SK-N-SH (cell line): Measurements from ENCODE around the gene SNPH. TPM values are rescaled to one million over a fixed set of nuclear protein-coding genes. Genes with fewer than 3 reads are reported as not detected.

ENCODE experiments used
- CTCF ChIA-PET: fragments of 300-600, 350-600 bp; formaldehyde crosslinking; extraction: SDS; loops from one replicate; lab custom pipeline; 2021; lab: Yijun Ruan, JAX
- POLR2A ChIA-PET: fragments of 350-600 bp; sonication (Branson Sonifier 250); formaldehyde crosslinking; extraction: SDS; loops from one replicate; lab custom pipeline; 2020; ENCODE audit warnings: antibody characterized with exemption, inconsistent platforms; lab: Yijun Ruan, JAX
- DNase-seq: peaks from one replicate; pipeline ENCODE4 v3.0.0; 2012
- H2AFZ ChIP-seq: fragments of 200-600 bp; sonication (generic); 2 replicates; pipeline ENCODE4 v1.8.1; 2016; ENCODE audit warnings: antibody characterized with exemption, mild to moderate bottlenecking, low read depth
- H3F3A ChIP-seq: fragments of 200-600 bp; sonication (generic); replicated peaks from 2 replicates; pipeline ENCODE3; 2016; ENCODE audit warnings: antibody characterized with exemption, mild to moderate bottlenecking; ENCODE audit not compliant: insufficient read depth
- H3K27ac ChIP-seq, 2 experiments: fragments of 200-500 bp in 1 of 2; fragments of 200-600 bp in 1 of 2; sonication (Bioruptor generic) in 1 of 2; sonication (generic), shearing (Covaris generic) in 1 of 2; 2 replicates each; pipeline versions ENCODE4 v1.5.1 to v1.6.1; 2014 to 2016; ENCODE audit warnings: low read depth in 2 of 2, inconsistent platforms in 1 of 2, low read length in 1 of 2, mild to moderate bottlenecking in 1 of 2, mixed read lengths in 1 of 2
- H3K27me3 ChIP-seq: fragments of 200-600 bp; sonication (generic), shearing (Covaris generic); 2 replicates; pipeline ENCODE4 v1.6.1; 2016; ENCODE audit warnings: mixed run types; ENCODE audit not compliant: insufficient read depth
- H3K36me3 ChIP-seq, 2 experiments: fragments of 200-500 bp in 1 of 2; fragments of 200-600 bp in 1 of 2; sonication (Bioruptor generic) in 1 of 2; sonication (generic) in 1 of 2; replicated peaks in 1 of 2; 2 replicates each; pipeline versions ENCODE3 to v1.5.1; 2014 to 2016; ENCODE audit warnings: low read length in 1 of 2, mild to moderate bottlenecking in 1 of 2; ENCODE audit not compliant: insufficient read depth in 2 of 2, control insufficient read depth in 1 of 2
- H3K4me1 ChIP-seq, 2 experiments: fragments of 200-500 bp in 1 of 2; fragments of 200-600 bp in 1 of 2; sonication (Bioruptor generic) in 1 of 2; sonication (generic), shearing (Covaris generic) in 1 of 2; 2 replicates each; pipeline versions ENCODE4 v1.5.1 to v1.6.1; 2014 to 2016; ENCODE audit warnings: low read depth in 1 of 2, low read length in 1 of 2, mixed run types in 1 of 2; ENCODE audit not compliant: insufficient read depth in 2 of 2, control insufficient read depth in 1 of 2
- H3K4me2 ChIP-seq: fragments of 200-600 bp; sonication (generic), shearing (Covaris generic); 2 replicates; pipeline ENCODE4 v1.6.1; 2017; ENCODE audit warnings: mixed run types
- H3K4me3 ChIP-seq, 2 experiments: fragments of 200-500 bp in 1 of 2; fragments of 200-600 bp in 1 of 2; sonication (Bioruptor generic) in 1 of 2; sonication (generic), shearing (Covaris generic) in 1 of 2; 2 replicates each; pipeline versions ENCODE4 v1.5.1 to v1.8.1; 2014 to 2016; ENCODE audit warnings: low read depth in 2 of 2, inconsistent platforms in 1 of 2, low read length in 1 of 2, mild to moderate bottlenecking in 1 of 2, mixed read lengths in 1 of 2, moderate library complexity in 1 of 2
- H3K79me2 ChIP-seq: fragments of 200-600 bp; sonication (generic); 2 replicates; pipeline ENCODE4 v1.8.1; 2017; ENCODE audit warnings: mild to moderate bottlenecking; ENCODE audit not compliant: insufficient read depth
- H3K9ac ChIP-seq: fragments of 200-600 bp; sonication (generic); 2 replicates; pipeline ENCODE4 v1.6.1; 2017; ENCODE audit warnings: mixed run types
- H3K9me2 ChIP-seq: fragments of 200-600 bp; sonication (generic); 2 replicates; pipeline ENCODE4 v1.6.1; 2017; ENCODE audit warnings: mixed run types
- H3K9me3 ChIP-seq: fragments of 200-600 bp; sonication (generic); 2 replicates; pipeline ENCODE4 v1.6.1; 2017; ENCODE audit warnings: mixed run types, mild to moderate bottlenecking, moderate library complexity
- H4K20me1 ChIP-seq: fragments of 200-600 bp; sonication (generic); 2 replicates; pipeline ENCODE4 v1.6.1; 2017; ENCODE audit warnings: mild to moderate bottlenecking, mixed run types; ENCODE audit not compliant: insufficient read depth
- CHD2 ChIP-seq: fragments of 150-350 bp; IDR thresholded peaks from 2 replicates; pipeline ENCODE4 v1.6.1; 2018; ENCODE audit warnings: low read length; ENCODE audit not compliant: partially characterized antibody
- CTCF ChIP-seq: fragments of 200-600 bp; sonication (generic); IDR thresholded peaks from 2 replicates; pipeline ENCODE4 v1.6.1; 2017; ENCODE audit warnings: antibody characterized with exemption, mild to moderate bottlenecking, moderate library complexity
- EP300 ChIP-seq, 2 experiments: IDR thresholded peaks; 2 replicates each; pipeline versions ENCODE4 v1.4.0 to v1.6.1; 2012; ENCODE audit warnings: borderline replicate concordance in 1 of 2, low read depth in 1 of 2, low read length in 1 of 2
- EZH2phosphoT487 ChIP-seq: fragments of 200-600 bp; sonication (generic); IDR thresholded peaks from 2 replicates; pipeline ENCODE4 v1.6.1; 2017; ENCODE audit warnings: low read depth, mixed run types, mild to moderate bottlenecking, antibody characterized with exemption, moderate library complexity, borderline replicate concordance
- MAX ChIP-seq: IDR thresholded peaks from 2 replicates; pipeline ENCODE4 v1.4.0; 2012; ENCODE audit warnings: low read depth
- MXI1 ChIP-seq: IDR thresholded peaks from 2 replicates; pipeline ENCODE4 v1.6.1; 2012; ENCODE audit warnings: mild to moderate bottlenecking, low read depth, low read length, improper control_type of control experiment
- POLR2AphosphoS5 ChIP-seq: IDR thresholded peaks from 2 replicates; pipeline ENCODE4 v1.6.1; 2012; ENCODE audit warnings: low read depth, low read length
- RFX5 ChIP-seq: IDR thresholded peaks from 2 replicates; pipeline ENCODE4 v1.6.1; 2012; ENCODE audit warnings: mild to moderate bottlenecking, improper control_type of control experiment, low read length
- SIN3A ChIP-seq: IDR thresholded peaks from 2 replicates; pipeline ENCODE4 v1.6.1; 2012; ENCODE audit warnings: low read depth, mild to moderate bottlenecking, low read length, moderate library complexity, borderline replicate concordance
- SMC3 ChIP-seq: IDR thresholded peaks from 2 replicates; pipeline ENCODE4 v1.6.1; 2012; ENCODE audit warnings: low read depth, low read length, improper control_type of control experiment
- TEAD4 ChIP-seq: IDR thresholded peaks from 2 replicates; pipeline ENCODE4 v1.4.0; 2012; ENCODE audit warnings: mild to moderate bottlenecking, borderline replicate concordance; ENCODE audit not compliant: insufficient read depth
- USF2 ChIP-seq: fragments of 150-350 bp; IDR thresholded peaks from 2 replicates; pipeline ENCODE4 v1.6.1; 2017; ENCODE audit warnings: antibody characterized with exemption, low read length, low read depth, borderline replicate concordance
- YY1 ChIP-seq: IDR thresholded peaks from 2 replicates; pipeline ENCODE4 v1.4.0; 2012; ENCODE audit warnings: low read depth, mild to moderate bottlenecking
- ZBTB33 ChIP-seq: IDR thresholded peaks from 2 replicates; pipeline ENCODE4 v1.4.0; 2012; ENCODE audit warnings: low read depth, borderline replicate concordance
- WGBS: methylation state at CpG from one replicate; pipeline ENCODE4 v1.1.6; 2017; ENCODE audit warnings: low lambda C conversion rate; 5-methylcytosine and 5-hydroxymethylcytosine counted together
- polyA plus RNA-seq, 3 experiments: library from polyadenylated mRNA; depleted of rRNA; stranded (reverse); fragments of >200 nt; gene quantifications; 2 replicates each; pipeline ENCODE4 v1.2.3, GENCODE V29; 2012
- TF ChIP-seq, protein P1 (sequence below): IDR thresholded peaks from 2 replicates; pipeline ENCODE4 v1.6.1; 2012; ENCODE audit warnings: mild to moderate bottlenecking, low read depth, low read length, moderate library complexity

The SNPH gene
- polyA plus RNA-seq, 1 of the 3 experiments (the other 2 are of a cell fraction) = 2.5 TPM

- ChIA-PET CTCF (interaction anchor here (1.3 to 1.4 kb wide), 2 partner anchors 116 to 145 kb away, joined by 4 to 5 read pairs; partner anchors contain the start of gene NSFL1C), POLR2A (no interaction called here)
- 78% methylated on average over 17 of the region's 17 CpGs for WGBS
- H3K4me1 ChIP-seq = peaks cover 13 to 24% of the 10 kb centered on the region in 2 experiments
- no peak for DNase-seq
- no peak overlapping the region for H2AFZ ChIP-seq
- peaks cover 17% of the 10 kb centered on the region for H3F3A ChIP-seq
- H3K9me3 ChIP-seq = no peaks in the 10 kb centered on the region
- peaks cover 8% of the 10 kb centered on the region for H3K79me2 ChIP-seq
- no peaks in the 10 kb centered on the region for H4K20me1 ChIP-seq
- H3K27me3 ChIP-seq = no peaks in the 10 kb centered on the region
- H3K4me2 ChIP-seq = no peak overlapping the region
- H3K36me3 ChIP-seq = no peaks in the 10 kb centered on the region
- no peak overlapping the region for H3K4me3 ChIP-seq
- H3K27ac ChIP-seq = no peak overlapping the region
- no peak overlapping the region for H3K9ac ChIP-seq
- H3K9me2 ChIP-seq = no peaks in the 10 kb centered on the region
- TF ChIP-seq SMC3 = no peak
- TF ChIP-seq MAX = no peak
- TF ChIP-seq MXI1 = no peak
- TF ChIP-seq RFX5 = no peak
- TF ChIP-seq, protein P1, sequence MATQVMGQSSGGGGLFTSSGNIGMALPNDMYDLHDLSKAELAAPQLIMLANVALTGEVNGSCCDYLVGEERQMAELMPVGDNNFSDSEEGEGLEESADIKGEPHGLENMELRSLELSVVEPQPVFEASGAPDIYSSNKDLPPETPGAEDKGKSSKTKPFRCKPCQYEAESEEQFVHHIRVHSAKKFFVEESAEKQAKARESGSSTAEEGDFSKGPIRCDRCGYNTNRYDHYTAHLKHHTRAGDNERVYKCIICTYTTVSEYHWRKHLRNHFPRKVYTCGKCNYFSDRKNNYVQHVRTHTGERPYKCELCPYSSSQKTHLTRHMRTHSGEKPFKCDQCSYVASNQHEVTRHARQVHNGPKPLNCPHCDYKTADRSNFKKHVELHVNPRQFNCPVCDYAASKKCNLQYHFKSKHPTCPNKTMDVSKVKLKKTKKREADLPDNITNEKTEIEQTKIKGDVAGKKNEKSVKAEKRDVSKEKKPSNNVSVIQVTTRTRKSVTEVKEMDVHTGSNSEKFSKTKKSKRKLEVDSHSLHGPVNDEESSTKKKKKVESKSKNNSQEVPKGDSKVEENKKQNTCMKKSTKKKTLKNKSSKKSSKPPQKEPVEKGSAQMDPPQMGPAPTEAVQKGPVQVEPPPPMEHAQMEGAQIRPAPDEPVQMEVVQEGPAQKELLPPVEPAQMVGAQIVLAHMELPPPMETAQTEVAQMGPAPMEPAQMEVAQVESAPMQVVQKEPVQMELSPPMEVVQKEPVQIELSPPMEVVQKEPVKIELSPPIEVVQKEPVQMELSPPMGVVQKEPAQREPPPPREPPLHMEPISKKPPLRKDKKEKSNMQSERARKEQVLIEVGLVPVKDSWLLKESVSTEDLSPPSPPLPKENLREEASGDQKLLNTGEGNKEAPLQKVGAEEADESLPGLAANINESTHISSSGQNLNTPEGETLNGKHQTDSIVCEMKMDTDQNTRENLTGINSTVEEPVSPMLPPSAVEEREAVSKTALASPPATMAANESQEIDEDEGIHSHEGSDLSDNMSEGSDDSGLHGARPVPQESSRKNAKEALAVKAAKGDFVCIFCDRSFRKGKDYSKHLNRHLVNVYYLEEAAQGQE = no peak
- no peak for TF ChIP-seq TEAD4
- TF ChIP-seq YY1 = no peak
- no peak for TF ChIP-seq CHD2
- no peak for TF ChIP-seq CTCF
- TF ChIP-seq EZH2phosphoT487 = no peak
- TF ChIP-seq EP300 (IDR thresholded peaks at IDR 0.05; ENCODE audit: borderline replicate concordance in 1 of 2, low read depth in 1 of 2, low read length in 1 of 2) = no peak
- no peak for TF ChIP-seq ZBTB33
- no peak for TF ChIP-seq USF2
- TF ChIP-seq SIN3A = no peak
- no peak for TF ChIP-seq POLR2AphosphoS5
Measured at GRCh38 chr20:1320902-1321653, 55.0 kb downstream of the SNPH start.
